BJ (cell line): Measurements from ENCODE around the gene SLIT3. TPM values are rescaled to one million over a fixed set of nuclear protein-coding genes. Genes with fewer than 3 reads are reported as not detected.

Source experiments
- CTCF ChIA-PET: fragments of 350-600 bp; formaldehyde crosslinking; extraction: SDS; loops from one replicate; lab custom pipeline; 2021; ENCODE audit warnings: antibody characterized with exemption, inconsistent platforms; lab: Yijun Ruan, JAX
- POLR2A ChIA-PET: fragments of 300-600 bp; sonication (Branson Sonifier 250); formaldehyde crosslinking; extraction: SDS; loops from one replicate; lab custom pipeline; 2021; ENCODE audit warnings: antibody characterized with exemption; lab: Charles Lee
- DNase-seq: peaks from one replicate; pipeline ENCODE4 v3.0.0-alpha.2; 2011; ENCODE audit warnings: low read depth
- H3K27me3 ChIP-seq: 2 replicates; pipeline ENCODE4 v1.6.0; 2011; ENCODE audit warnings: low read length; ENCODE audit not compliant: control insufficient read depth, insufficient read depth
- H3K36me3 ChIP-seq: 2 replicates; pipeline ENCODE4 v1.5.1; 2011; ENCODE audit warnings: low read length; ENCODE audit not compliant: control insufficient read depth, insufficient read depth
- H3K4me3 ChIP-seq: 2 replicates; pipeline ENCODE4 v1.5.1; 2011; ENCODE audit warnings: low read depth, mild to moderate bottlenecking, control low read depth, low read length
- polyA plus RNA-seq: library from polyadenylated mRNA; depleted of rRNA; stranded (reverse); fragments of >200 nt; gene quantifications from 2 replicates; pipeline ENCODE4 v1.2.3, GENCODE V29; 2011
- TF ChIP-seq, protein P1 (sequence below): IDR thresholded peaks from 2 replicates; pipeline ENCODE4 v1.5.1; 2011; ENCODE audit warnings: low read depth, mild to moderate bottlenecking, control low read depth, inconsistent platforms, low read length, moderate library complexity; ENCODE audit not compliant: insufficient read depth

SLIT3 gene
- polyA plus RNA-seq, 1 experiment = 26.8 TPM

DNA sequence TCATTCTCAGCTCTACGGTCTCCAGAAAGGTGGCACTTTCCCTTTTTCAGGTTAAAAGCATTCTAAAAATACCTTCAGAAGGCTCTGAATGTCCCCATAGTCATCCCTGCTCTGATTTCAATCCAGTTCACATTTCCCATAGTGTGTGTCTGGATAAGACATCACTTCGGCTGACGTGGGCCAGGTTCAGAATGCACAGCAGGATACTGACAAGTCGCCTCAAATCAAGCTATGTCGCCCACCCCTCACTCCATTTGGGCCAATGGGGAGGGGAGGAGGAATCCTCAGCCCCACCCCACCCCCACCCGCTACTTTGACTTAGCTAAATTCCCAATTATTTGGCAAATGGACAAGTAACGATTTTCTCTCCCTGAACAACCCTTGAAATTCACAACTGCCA is 148.0 kb downstream of the SLIT3 start:
- H3K4me3 ChIP-seq = no peak overlapping the region
- no peak for DNase-seq
- ChIA-PET POLR2A (no interaction called here), CTCF (no interaction called here)
- H3K36me3 ChIP-seq = no peaks in the 10 kb centered on the region
- no peaks in the 10 kb centered on the region for H3K27me3 ChIP-seq
- TF ChIP-seq, protein P1, sequence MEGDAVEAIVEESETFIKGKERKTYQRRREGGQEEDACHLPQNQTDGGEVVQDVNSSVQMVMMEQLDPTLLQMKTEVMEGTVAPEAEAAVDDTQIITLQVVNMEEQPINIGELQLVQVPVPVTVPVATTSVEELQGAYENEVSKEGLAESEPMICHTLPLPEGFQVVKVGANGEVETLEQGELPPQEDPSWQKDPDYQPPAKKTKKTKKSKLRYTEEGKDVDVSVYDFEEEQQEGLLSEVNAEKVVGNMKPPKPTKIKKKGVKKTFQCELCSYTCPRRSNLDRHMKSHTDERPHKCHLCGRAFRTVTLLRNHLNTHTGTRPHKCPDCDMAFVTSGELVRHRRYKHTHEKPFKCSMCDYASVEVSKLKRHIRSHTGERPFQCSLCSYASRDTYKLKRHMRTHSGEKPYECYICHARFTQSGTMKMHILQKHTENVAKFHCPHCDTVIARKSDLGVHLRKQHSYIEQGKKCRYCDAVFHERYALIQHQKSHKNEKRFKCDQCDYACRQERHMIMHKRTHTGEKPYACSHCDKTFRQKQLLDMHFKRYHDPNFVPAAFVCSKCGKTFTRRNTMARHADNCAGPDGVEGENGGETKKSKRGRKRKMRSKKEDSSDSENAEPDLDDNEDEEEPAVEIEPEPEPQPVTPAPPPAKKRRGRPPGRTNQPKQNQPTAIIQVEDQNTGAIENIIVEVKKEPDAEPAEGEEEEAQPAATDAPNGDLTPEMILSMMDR = no peak

DNA sequence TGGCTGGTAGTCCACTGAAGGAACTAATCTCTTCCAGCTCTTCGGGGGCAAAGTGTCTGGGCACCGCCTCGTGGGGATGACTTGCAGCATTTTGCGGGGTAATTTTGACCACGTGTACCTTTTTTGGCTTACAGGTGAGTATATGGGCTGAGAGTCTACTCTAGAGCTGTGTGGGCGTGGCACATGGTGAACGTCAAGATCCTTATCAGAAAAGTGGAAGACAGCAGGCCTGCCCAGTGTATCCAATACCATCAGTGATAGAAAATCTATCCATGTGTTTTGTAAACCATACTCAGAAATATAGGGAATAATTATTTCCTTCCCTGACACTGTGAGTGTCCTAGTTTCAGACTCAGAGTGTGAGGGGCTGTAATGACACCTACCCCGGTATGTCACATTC is 148.5 kb downstream of the SLIT3 start:
- ChIA-PET POLR2A (no interaction called here), CTCF (no interaction called here)
- TF ChIP-seq, protein P1 = no peak
- no peak for DNase-seq
- H3K36me3 ChIP-seq = no peaks in the 10 kb centered on the region
- H3K4me3 ChIP-seq = no peak overlapping the region
- no peaks in the 10 kb centered on the region for H3K27me3 ChIP-seq

DNA sequence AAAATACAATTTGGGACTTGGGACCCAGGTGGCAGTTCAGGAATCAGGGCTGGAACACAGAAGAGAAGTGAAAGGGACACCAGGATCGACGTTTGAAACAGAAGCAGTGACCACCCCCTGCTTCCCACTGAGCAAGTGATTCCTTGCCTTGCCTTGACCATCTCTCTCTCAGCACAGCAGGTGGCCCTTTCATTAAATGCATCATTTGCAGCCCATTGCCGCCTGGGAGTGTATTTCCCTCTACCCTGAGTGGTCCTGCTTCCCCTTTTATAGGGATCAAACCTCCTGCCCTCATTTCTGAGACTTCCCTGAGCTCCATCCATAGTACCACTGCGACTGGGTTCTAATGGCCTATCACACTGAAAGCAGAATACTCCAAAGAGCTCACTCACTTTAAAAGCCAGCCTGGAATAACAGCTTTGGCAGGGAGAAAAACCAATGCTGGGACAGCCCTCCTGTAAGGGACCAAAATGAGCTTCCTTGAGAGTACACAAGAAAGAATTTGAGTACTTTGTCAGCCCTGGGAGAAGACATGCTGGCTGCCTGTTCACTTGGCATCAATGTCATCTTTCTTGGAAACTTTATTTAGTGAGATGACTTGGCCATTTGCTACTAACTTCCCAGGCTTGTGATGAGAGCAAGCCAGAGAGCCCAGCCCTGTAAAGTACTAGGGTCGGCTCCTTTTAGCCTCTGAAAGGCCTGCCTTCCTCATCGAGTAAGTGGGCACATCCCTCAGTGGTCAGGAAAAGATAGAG is 149.7 kb downstream of the SLIT3 start:
- CTCF ChIA-PET = interaction anchor here (0.9 kb wide), 1 partner anchor 16 kb away, joined by 3 read pairs; no protein-coding TSS in a partner anchor
- Histone ChIP-seq H3K4me3 (no peak overlapping the region), H3K36me3 (no peaks in the 10 kb centered on the region), H3K27me3 (no peaks in the 10 kb centered on the region)
- TF ChIP-seq, protein P1 = no peak
- POLR2A ChIA-PET = no interaction called here
- no peak for DNase-seq

DNA sequence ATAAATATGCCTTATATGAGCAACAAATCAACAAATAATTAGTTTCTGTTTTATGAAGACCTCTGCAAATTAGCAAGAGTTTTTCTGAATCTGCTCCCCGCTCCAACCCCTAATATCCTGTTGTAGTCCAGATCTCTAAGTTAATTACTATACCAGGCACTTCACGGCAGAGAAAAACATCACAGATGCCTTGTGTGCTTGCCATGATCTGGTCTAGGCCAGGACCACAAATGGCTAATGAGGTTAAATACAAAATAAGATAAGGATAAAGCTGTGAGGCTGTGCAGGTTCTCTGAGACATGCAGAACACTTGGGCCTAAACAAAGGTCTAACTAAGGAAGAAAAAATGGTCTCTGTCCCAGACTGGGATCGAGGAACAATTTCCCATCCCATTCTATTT is 150.8 kb downstream of the SLIT3 start:
- ChIA-PET CTCF (interaction anchor here (1.7 kb wide), 1 partner anchor 16 kb away, joined by 3 read pairs; no protein-coding TSS in a partner anchor), POLR2A (no interaction called here)
- TF ChIP-seq, protein P1 = no peak
- H3K4me3 ChIP-seq = no peak overlapping the region
- no peaks in the 10 kb centered on the region for H3K27me3 ChIP-seq
- no peak for DNase-seq
- no peaks in the 10 kb centered on the region for H3K36me3 ChIP-seq

GRCh38 chr5:169149317-169149716 is 151.6 kb downstream of the SLIT3 start:
- no peak for DNase-seq
- Histone ChIP-seq H3K4me3 (no peak overlapping the region), H3K36me3 (no peaks in the 10 kb centered on the region), H3K27me3 (no peaks in the 10 kb centered on the region)
- TF ChIP-seq, protein P1 = peak; percentile 22; the same call in 1 of the 2 replicates
- CTCF ChIA-PET = interaction anchor here (0.8 to 1.7 kb wide), 2 partner anchors 11 to 15 kb away, joined by 3 to 4 read pairs; no protein-coding TSS in a partner anchor
- POLR2A ChIA-PET = no interaction called here
